A673 (cell line): ENCODE results near the gene SLC25A45.

Experiments used
- EZH2 ChIP-seq: fragments of 200-600 bp; sonication (generic); IDR thresholded peaks from 2 replicates; pipeline ENCODE4 v1.6.1; 2017; ENCODE audit warnings: borderline replicate concordance, low read depth, mild to moderate bottlenecking, mixed read lengths, antibody characterized with exemption, low read length; ENCODE audit not compliant: poor library complexity, severe bottlenecking
- TF ChIP-seq, protein P1 (sequence below): fragments of 300-800, 200-600 bp; sonication (generic); conservative IDR thresholded peaks from 2 replicates; pipeline ENCODE4 v1.5.1; 2017; ENCODE audit warnings: low read depth, mild to moderate bottlenecking, antibody characterized with exemption, low read length, moderate library complexity, mixed read lengths

DNA sequence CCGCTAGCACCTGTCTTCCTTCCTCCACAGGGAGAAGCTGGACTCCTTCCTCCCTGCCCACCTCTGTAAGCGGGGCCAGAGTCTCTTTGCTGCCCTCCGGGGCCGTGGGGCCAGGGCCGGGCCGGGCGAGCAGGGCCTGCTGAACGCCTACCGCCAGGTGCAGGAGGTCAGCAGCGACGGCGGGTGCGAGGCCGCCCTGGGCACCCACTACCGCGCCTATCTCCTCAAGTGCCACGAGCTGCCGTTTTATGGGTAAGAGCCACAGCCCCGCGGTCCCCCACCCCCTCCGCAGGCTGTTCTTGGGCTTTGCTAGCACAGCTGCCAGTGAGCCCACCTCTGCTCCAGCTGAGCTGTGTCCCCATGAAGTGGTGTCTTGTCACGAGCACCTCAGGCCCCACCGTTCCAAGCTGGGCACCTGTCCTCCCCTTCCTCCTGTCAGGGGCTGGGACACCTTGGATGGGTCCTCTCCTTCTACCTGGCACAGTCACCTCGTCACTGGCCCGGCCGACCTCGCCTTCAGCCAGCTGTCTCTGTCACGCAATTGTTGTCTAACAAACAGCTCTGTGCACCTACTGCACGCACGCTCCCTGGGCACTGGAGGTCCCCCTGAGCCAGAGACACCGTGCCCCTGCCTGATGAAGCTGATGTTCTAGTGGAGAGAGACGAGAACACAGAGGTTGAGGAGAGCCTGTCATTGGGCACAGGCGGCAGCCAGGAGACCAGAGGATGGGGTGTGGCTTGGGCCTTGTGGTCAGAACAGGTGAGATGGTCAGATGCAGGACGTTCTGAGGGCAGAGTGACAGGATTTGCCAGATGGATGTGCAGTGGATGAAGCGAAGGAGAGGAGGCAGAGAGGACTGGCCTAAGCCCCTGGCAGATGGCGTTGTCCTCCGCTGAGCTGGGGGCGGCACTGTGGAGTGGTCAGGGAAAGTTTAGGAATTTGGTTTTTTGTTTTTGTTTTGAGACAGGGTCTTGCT is 14.6 kb upstream of the SLC25A45 start:
- TF ChIP-seq, protein P1, sequence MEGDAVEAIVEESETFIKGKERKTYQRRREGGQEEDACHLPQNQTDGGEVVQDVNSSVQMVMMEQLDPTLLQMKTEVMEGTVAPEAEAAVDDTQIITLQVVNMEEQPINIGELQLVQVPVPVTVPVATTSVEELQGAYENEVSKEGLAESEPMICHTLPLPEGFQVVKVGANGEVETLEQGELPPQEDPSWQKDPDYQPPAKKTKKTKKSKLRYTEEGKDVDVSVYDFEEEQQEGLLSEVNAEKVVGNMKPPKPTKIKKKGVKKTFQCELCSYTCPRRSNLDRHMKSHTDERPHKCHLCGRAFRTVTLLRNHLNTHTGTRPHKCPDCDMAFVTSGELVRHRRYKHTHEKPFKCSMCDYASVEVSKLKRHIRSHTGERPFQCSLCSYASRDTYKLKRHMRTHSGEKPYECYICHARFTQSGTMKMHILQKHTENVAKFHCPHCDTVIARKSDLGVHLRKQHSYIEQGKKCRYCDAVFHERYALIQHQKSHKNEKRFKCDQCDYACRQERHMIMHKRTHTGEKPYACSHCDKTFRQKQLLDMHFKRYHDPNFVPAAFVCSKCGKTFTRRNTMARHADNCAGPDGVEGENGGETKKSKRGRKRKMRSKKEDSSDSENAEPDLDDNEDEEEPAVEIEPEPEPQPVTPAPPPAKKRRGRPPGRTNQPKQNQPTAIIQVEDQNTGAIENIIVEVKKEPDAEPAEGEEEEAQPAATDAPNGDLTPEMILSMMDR, result no peak
- no peak for TF ChIP-seq EZH2
